ENCODE measurements around the gene RNF5.

- TF ChIP-seq ZBTB33 (IDR thresholded peaks at IDR 0.05; ENCODE audit: extremely low read depth, insufficient replicate concordance, low read length) (no peak), EZH2phosphoT487 (IDR thresholded peaks at IDR 0.05; ENCODE audit: borderline replicate concordance) (no peak), CTCF (IDR thresholded peaks at IDR 0.05 in 2 of 3, conservative IDR thresholded peaks at IDR 0.05 in 1 of 3; ENCODE audit: borderline replicate concordance in 1 of 3, insufficient read depth in 1 of 3, low read depth in 2 of 3, low read length in 2 of 3) (no peak), REST (IDR thresholded peaks at IDR 0.05; ENCODE audit: low read depth) (no peak), CEBPB (IDR thresholded peaks at IDR 0.05; ENCODE audit: low read depth) (no peak), ZFX (IDR thresholded peaks at IDR 0.05) (no peak), MAX (IDR thresholded peaks at IDR 0.05) (no peak)
Observed at GRCh38 chr6:32175322-32175710, 2.9 kb upstream of the RNF5 start.
